Measurements from ENCODE around the gene HEMK1.
A peak's percentile ranks its signal among the peaks of the same experiment; 100 is the strongest.

HEMK1 gene

DNA sequence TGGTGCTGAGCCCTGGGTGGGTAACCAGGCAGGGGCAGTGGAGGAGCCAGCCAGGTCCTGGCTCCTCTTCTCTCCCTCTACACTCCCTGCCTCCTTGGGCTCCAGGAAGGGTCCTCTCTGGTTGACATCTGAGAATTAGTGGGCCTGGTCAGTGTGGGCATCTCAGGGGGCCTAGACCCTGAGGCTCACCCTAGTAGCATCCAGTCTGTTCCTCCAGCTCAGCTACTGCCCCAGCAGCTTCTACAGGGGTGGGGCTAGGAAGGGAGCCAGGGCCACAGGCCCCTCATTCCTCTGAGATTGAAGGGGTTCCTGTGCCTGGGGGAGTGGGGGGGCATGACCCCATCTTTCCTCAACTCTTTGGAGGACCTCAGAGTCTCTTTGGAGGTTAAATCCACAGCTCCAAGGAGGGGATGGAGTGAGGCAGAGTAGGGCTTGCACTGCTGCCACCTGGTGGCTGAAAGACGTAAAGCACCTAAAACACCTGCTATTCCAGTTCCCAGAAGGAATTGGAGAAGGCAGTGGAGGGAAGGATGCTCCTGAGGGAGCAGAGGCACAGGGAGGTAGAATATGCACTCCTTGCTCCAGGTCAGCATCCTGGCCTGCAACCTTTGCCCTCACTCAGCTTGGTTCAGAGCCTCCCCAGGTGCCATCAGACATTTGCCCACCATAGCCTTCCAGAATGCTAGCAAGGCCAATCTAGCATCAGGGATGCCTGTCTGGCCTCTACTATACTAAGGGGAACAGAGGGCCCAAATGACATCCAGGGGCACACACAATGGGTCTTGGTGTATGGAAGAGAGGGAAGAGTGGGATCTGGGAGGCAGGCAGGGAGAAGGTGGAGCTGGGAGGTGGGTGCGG lies 26.9 kb upstream of the HEMK1 start:
- DNase-seq (ENCODE audit: low read depth) = no peak

DNA sequence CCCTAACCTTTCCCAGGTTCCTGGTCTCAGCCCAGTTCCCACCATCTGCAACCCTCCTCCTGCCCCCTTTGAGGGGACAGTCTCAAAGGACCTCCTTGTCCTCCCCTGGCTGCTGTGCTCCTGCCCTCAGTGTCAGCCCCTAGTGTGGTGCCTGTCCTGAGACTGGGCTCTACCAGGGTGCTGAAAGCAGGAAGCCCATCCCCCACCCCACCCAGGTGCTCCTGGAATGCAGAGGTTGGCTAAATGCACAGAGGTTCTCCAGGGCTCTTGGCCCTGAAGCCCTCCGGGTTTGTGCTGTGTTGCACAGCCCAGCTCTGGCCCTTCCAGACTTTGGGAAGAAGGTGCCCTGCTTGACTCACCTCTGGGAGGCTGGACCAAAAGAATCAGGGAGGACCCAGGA lies 23.5 kb upstream of the HEMK1 start:
- DNase-seq (ENCODE audit: low read depth) = no peak

DNA sequence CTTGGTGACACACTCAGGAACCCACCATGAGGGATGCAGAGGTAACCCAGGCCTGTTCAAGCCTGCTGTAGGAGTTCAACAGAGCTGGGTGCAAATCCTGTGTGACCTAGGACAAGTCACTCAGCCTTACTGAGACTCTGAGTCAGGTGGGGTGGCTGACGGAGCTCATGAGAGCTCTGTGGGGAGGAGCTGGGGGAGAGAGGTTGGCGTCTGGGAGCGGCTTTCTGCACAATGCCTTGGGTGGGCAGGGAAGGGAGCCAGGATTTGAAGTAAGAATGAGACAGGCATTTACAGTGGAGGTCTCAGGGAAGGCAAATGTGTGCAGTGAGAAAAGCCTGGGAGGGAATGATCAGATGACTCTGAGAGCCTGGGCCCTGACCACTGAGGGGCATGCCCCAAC lies 20.1 kb upstream of the HEMK1 start:
- DNase-seq (ENCODE audit: low read depth) = no peak

DNA sequence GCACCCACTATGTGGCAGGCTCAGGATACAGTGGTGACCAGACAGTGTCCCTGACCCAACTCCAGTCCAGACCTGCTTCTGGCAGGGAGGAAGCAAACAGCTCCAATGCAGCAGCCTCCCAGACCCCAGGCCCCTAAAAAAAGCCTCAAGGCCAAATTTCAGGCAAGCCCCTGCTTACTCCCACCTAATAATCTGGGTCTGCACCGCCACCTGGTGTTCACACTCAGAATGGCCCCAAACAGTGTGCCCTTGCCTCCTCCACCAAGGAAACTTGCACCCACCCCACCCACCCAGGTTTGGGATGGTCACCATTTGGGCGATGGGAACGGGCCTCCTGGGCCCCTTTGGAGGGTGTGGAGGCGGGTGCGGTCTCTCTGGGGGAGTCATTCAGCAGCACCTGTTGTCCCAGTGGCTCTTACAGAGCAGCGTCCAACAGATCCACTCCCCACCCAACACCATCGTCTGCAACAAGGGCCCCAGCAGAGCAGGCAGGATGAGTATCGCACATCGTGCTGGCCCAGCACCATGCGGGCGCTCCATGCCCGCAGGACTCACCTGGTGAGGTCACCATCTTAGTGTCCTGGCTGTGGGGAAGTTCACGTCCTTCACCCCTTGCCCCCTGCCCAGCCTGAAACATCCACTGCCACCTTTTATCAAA lies 19.1 kb upstream of the HEMK1 start:
- no peak for DNase-seq (ENCODE audit: low read depth)

DNA sequence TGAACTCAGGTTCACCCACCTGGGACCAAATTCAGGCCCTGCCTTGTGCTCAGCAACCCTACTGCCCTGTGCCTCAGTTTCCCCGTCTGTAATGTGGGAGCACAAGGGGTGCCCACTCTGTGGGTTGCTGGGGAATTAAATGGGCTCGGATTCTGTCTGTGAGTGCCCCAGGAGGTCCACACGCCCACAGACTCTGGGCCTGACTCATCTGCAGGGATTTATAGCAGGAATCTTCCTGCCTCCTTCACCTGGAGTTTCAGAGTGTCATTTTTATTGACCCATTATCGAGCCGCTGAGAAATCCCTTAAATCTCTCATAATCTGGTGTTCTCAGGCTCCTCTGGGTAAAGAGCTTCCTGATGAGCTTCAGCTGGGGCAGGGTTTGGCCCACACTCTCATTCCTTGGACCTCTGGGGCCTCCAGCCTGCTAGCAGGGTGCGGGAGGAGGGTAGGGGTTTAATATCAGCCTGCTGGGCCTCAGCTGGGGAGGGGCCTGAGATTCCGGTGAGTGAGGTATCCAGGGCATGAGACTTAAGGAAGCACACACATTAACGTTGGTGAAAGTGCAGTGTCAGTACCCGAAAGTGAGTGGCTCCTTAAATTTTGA lies 18.2 kb upstream of the HEMK1 start:
- DNase-seq (ENCODE audit: low read depth) = no peak

DNA sequence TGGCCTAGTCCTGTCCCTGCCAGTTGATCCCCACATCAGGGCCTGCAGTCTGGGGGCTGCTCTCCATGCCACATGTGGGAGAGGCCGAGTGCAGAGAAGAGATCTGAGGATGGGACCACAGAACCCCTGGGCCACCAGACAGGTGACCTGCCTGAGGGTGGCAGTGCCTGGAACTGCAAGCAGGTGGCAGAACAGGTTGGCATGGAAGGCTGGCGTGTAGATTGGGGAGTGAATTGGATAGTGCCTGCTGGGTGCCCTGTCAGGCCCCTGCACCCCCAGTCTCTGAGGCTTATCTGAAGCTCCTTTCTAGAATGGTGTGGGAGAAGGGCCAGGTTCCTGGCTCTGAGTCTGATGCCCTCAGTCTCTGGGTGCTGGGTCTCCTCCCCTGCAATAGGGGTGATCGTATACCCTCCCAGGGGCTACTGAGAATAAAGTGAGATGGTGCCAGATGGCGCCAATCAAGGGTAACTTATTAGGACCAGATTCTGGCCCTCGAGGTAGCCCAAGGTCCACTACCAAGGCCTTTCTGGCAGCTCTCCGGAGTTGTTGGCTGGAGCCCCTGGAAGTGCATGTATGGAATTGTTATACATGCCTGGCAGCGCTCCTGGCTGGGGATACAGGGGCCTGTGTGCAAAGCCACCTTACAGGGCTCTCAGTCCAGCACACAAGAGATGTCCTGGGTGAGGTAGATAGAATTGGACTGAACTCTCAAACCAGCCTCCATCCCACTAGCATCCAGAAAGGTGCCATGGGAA lies 17.5 kb upstream of the HEMK1 start:
- no peak for DNase-seq (ENCODE audit: low read depth)

DNA sequence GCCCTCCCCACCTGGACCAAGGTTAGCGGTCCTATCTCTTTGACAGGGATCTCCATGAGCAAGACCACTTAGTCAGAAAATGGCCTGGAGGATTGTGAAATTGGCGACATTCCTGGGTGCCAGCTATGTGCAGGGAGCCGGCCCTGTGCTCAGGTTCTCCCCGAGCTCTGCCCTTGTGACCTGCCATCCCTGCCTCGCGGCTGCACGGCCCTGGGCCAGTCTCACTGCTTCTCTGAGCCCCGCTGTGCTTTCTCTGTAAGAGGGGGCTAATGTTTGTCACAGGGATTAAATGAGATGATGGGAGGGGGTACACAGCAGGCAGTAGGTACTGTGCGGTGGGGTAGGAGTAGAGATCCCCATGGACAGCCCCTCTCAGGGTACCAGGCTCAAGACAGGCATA lies 16.7 kb upstream of the HEMK1 start:
- no peak for DNase-seq (ENCODE audit: low read depth)

DNA sequence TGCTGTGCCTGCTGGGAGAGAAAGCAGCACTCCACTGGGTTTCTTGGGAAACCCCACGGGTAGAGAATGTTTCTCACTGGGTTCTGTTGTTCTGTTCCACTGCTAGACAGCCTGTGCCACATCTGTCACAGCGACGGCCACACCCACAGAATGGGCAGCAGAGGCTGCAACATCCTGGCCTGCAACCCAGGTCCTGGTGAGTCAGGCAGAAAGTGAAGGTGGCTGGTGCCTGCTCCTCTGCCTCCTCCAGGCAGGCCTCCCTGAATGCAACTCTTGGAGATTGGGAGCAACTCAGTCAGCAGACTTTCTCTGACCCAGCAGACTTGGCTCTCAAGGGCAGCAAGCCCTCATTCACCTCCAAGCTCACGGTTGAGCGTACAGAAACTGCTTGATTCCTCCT lies 14.8 kb upstream of the HEMK1 start:
- no peak for DNase-seq (ENCODE audit: low read depth)

DNA sequence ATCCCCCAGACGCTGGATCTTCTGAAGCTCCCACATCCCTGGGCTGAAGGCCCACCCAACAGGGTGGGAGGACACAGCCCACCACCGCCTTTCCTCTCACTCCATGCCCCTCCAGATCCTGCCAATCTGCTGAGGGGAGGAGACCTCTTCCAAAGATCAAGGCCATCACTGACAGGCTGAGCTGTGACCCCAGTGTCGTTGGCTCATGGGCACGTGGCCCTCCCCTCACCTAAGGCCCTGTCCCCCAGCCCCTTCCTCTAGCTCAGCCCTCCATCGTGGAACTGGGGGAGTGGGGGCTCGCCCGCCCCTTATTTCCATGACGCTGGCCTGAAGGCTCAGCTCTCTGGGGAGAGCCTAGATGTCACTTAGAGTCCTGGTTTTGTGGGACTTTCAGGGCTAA lies 12.2 kb upstream of the HEMK1 start:
- DNase-seq (ENCODE audit: low read depth) = no peak

DNA sequence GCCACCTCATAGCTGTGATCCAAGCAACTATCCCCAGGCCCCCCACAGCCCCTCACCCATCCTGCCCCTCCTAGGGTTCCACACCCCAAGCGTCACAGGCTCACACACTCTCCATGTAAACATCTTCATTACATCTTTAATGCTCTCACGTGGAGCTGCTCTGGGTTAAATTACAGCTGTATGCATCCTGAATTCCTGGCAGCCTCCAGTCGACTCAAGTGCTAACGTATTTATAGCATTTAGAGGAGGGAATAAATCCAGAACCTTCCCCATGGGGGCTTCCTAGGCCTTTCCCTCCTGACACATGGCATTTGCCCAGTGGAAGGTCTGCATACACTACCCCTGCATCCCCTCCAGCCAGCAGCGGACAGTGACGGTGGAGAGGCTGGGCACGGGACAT lies 11.4 kb upstream of the HEMK1 start:
- no peak for DNase-seq (ENCODE audit: low read depth)

DNA sequence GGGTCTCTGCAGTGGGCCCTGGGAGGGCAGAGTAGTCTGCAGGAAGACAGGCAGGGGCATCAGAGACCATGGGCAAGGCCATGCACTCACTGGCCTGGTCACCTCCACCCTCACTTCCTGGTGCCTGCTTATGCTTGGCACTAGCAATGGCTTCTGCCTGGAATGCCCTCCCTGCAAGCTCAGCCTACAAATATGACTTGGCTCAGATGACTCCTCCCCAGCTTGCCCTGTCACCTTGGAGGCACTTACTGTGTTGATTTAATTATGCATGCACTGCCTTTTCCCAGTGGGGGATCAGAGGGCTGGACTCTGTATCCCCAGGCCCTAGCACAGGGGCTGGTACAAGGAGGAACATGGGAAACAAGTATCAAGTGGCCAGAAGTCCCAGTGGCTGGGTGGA lies 9.6 kb upstream of the HEMK1 start:
- no peak for DNase-seq (ENCODE audit: low read depth)

DNA sequence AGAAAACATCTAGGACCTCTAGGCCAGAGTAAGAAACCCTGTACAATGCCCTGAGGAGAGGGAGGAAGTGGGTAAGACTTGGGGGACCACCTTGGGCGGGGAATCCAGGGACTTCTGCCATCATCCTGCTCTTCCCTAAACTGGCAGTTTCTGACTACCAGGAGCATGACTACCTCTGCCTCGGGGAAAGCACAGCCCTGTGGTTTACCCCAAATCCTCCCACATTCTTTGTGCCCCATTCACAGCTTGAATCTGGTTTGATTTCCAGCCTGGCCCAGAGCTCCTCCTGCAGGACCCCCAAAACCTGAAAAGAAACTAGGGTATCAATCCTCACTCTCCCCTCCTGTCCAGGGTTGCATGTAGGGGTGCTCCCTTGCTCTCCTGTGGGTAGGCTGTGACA lies 6.5 kb upstream of the HEMK1 start:
- DNase-seq (ENCODE audit: low read depth) = peak; percentile 70

DNA sequence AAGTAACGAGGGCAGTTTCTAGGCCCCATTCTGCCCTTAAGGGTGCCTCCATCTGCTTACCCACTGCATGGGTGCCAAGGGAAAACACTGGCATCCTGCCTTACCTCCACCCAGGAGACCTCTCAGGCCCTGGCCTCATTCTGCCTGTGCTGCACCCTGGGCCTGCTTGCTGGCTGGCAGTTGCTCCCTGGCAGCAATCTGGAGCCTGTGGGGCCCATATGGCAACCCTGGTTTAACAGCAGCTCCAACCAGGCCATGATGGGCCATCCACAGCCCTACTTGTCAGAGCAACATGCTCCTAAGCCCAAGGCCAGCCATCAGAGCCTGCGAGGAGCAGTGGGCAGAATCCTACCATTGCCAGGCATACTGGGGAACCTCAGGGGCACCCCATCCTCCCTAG lies 5.5 kb upstream of the HEMK1 start:
- DNase-seq (ENCODE audit: low read depth) = no peak

DNA sequence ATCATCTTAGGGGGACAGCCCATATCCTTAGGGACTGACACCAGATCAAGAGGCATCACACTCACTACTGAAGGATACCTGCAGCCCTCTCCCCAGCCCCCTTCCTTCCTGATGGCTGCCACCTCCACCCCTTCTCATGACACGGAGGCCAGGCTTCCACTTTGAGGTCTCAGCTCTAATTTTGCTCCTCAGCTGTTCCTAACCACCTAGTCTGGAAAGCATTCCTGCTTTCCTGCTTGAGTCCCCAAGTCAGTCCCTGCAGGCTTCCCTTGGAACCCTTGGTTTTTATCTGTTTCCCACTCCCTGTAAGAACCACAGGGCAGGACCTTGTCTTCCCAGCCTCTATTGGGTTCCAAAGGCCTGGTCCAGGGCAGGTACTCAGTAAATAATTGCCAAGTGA lies 5.0 kb upstream of the HEMK1 start:
- DNase-seq (ENCODE audit: low read depth) = no peak

DNA sequence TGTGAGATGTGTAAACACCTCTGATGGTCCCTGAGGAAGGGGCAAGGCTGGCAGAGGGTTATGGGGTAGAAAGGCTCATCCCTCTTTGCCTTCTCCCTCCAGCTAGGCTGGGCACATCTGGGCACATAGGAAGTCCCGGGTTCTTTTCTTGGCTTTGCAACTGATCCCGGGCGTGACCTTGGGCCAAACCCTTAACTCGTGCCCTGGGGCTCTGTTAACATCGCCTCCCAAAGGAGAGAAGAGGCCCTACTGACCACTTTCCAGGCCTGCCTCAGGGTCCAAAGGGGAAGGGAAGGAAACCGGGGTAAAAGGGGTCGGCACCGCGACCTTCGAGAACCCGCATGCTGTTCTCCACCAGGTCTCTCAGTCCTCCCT lies 2.3 kb upstream of the HEMK1 start:
- DNase-seq (ENCODE audit: low read depth) = no peak

DNA sequence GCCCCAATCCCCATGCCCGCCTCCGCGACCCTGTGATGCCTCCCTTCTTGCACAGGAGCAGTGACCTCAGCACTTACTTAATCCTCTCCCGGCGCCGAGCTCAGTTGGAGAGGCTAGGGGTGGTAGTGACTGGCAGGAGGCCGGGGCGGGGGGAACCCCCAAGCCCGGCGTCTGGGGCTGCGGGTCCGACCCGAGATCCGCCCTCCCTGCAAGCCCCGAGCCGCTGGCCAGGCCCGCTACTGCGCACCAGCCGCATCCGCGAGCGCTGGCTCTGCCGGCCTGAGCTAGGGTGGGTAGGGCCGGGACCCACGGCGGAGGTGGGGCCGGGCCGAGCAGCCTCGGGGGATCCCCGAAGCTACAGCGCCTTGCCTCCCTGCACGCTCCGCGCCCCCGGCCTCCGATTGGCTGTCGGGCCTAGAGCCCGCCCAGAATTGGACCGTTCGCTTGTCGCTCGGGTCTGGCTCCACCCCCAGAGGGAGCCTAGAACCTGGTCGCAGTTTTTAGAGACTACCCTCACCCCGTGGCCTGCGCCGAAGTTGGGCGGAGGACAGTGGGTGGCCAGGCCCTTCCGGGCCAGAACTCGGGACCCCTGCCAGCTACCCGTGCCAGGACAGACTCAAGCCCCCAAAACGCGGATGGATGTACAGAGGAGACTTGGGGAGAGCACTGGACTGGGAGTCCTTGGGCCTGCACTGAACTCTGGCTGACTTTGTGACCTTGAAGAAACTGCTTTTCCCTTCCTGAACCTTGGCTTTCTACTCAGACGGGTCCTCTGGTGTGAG lies 1.7 kb upstream of the HEMK1 start, which contains the start of gene C3orf18:
Gene C3orf18 (minus strand): TSS at position 362 of the 782 bp plus-strand sequence. CDS start 2,048 bp downstream, outside the sequence.
- peak; percentile 68 for DNase-seq (ENCODE audit: low read depth)

DNA sequence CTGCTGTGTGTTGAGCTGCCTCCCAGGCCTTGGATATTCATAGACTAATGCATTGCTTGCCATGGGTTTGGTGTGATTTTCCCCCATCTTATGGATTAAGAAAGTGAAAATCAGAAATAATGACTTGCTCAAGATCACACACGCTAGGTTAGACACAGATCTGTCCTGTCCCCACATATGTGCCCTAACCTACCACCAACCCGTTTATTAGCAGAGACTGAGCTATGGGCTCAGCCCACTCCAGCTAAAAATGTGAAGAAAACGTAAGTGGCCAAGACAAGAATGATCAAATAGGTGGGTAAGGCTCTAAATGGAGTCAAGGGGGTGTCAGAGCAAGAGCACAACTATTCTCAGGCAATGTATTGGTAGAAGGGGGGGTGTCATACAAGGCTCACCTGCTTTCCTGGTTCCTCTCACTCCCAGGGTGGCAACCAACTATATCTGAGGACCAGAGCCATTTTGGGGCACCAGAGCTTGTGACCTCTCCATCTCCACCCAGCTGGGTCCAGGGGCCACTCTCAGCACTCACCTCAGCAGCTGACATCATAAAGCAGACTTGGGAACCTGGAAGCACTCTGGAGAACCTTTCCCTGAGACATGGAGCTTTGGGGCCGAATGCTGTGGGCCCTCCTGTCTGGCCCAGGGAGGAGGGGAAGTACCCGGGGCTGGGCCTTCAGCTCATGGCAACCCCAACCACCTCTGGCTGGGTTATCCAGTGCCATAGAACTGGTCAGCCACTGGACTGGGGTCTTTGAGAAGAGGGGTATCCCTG lies 1.4 kb downstream of the HEMK1 start:
- no peak for DNase-seq (ENCODE audit: low read depth)

DNA sequence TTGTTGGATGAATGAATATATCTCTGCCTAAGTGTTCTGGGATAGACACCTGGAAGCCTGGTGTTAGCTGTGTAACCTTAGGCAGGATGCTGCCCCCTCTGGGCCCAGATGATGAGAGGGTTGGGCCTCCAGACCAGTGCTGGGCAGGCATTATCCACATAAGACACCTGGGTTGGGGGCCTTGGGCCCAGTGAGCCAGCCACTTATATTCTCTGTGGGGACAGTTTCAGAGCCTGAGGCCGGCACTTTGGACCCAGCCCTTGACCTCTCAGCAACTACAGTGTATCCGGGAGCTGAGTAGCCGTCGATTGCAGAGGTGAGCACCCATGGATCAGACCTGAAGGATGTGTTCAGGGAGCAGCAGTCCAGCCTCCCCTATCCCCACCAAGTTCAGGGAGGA lies 2.2 kb downstream of the HEMK1 start:
- no peak for DNase-seq (ENCODE audit: low read depth)

DNA sequence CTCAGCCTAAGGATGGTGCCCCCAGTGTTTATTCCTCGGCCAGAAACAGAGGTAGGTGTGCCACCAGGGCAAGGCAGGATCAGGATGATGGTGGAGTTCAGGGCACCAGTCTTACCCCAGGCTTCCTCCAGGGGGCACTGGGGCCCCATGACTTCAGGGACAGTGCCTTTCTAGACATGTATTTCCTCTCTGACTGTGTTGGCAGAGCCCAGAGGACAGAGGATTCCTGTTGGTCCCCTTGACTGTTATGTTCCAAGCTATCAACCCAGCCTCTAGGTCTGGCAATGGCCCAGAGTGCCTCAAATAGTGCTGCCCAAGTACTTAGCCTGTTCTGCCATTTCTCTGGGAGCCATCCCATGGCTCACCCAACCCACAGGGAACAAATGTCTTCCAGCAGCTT lies 2.8 kb downstream of the HEMK1 start:
- DNase-seq (ENCODE audit: low read depth) = no peak

DNA sequence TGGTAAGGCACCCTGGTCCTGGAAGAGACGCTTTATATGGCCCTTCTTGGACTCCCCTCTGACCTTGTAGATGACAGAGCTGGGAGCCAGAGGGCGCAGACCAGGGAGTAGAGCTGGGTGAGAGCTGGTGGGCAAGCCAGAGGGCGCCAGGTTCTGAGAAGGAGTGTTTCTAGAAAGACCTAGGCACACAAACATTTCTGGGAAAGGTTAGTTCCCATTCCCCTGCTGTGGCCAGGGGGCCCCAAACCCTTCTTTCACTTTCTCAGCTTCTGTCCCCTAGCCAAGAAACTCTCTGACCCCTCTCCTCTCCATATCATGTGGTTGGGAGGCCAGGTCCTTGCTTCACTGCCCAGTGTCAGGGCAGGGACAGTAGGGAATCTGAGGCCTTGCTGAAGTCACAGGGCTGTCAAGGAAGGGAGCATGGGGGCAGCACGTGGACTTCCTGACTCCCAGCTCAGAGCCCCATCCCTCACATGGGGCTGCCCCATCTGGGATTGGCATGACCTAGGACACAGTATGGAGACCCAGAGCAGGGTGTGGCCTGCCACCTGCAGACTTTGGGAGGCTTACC lies 3.6 kb downstream of the HEMK1 start:
- no peak for DNase-seq (ENCODE audit: low read depth)
